Measurements from ENCODE around the gene EXOG. TPM values are rescaled to one million over a fixed set of nuclear protein-coding genes. Genes with fewer than 3 reads are reported as not detected.

The EXOG gene
- total and polyA plus RNA-seq, 10 donors = 3.9 to 20.9 (median 18.1) TPM

- no peak overlapping the region for H3K27ac ChIP-seq
- intact Hi-C loops (cut with DNase I; ENCODE audit: low total_unique reads) = no loop called here
- WGBS, 5 donors = 92 to 98% (median 95%) methylated on average over 6 of the region's 6 CpGs
These were observed 4.9 kb upstream of the EXOG start for GRCh38 chr3:38491215-38491614.

GRCh38 chr3:38493031-38493430 lies 3.1 kb upstream of the EXOG start:
- no peak for TF ChIP-seq POLR2A (IDR thresholded peaks at IDR 0.05)
- TF ChIP-seq CTCF (IDR thresholded peaks at IDR 0.05 in 8 of 11, conservative IDR thresholded peaks at IDR 0.05 in 3 of 11) = no peak
- no peak for TF ChIP-seq POLR2AphosphoS5 (IDR thresholded peaks at IDR 0.05)
- DNase-seq = no peak
- Histone ChIP-seq H3K9me3 (no peaks in the 10 kb centered on the region), H3K27me3 (replicated peaks in 1 of 7) (no peaks in the 10 kb centered on the region), H3K36me3 (peaks cover 0 to 3% (median 0%) of the 10 kb centered on the region in 6 donors), H3K4me3 (no peak overlapping the region), H3K4me1 (peaks cover 6 to 24% (median 12%) of the 10 kb centered on the region in 6 donors), H3K27ac (no peak overlapping the region)
- 67 to 88% (median 76%) methylated on average over 4 of the region's 4 CpGs for WGBS, 5 donors
- intact Hi-C loops (cut with DNase I; ENCODE audit: low total_unique reads) = no loop called here

More at GRCh38 chr3:38491215-38491614, 4.9 kb upstream of the EXOG start:
- DNase-seq = no peak
- H3K27me3 ChIP-seq (replicated peaks in 1 of 7) = no peaks in the 10 kb centered on the region
- peaks cover 0 to 9% (median 4%) of the 10 kb centered on the region in 6 donors for H3K4me1 ChIP-seq
- TF ChIP-seq CTCF (IDR thresholded peaks at IDR 0.05 in 8 of 11, conservative IDR thresholded peaks at IDR 0.05 in 3 of 11) (no peak), POLR2AphosphoS5 (IDR thresholded peaks at IDR 0.05) (no peak), POLR2A (IDR thresholded peaks at IDR 0.05) (no peak)
- H3K9me3 ChIP-seq = no peaks in the 10 kb centered on the region
- no peaks in the 10 kb centered on the region for H3K36me3 ChIP-seq
- H3K4me3 ChIP-seq = no peak overlapping the region

GRCh38 chr3:38497031-38497430 lies 891 bp downstream of the EXOG start:
- intact Hi-C loops (cut with DNase I; ENCODE audit: low total_unique reads) = no loop called here
- TF ChIP-seq CTCF (IDR thresholded peaks at IDR 0.05 in 8 of 11, conservative IDR thresholded peaks at IDR 0.05 in 3 of 11) = no peak
- no peak for TF ChIP-seq POLR2A (IDR thresholded peaks at IDR 0.05)
- no peak for TF ChIP-seq POLR2AphosphoS5 (IDR thresholded peaks at IDR 0.05)
- peak overlapping the region in 7 of 8 donors; percentile 67 to 82 (median 80) for H3K4me3 ChIP-seq
- no peaks in the 10 kb centered on the region for H3K27me3 ChIP-seq (replicated peaks in 1 of 7)
- no peaks in the 10 kb centered on the region for H3K9me3 ChIP-seq
- H3K36me3 ChIP-seq = peaks cover 0 to 37% (median 10%) of the 10 kb centered on the region in 6 donors
- WGBS, 5 donors = 50 to 75% (median 67%) methylated on average over 4 of the region's 4 CpGs
- no peak overlapping the region for H3K27ac ChIP-seq
- no peak for DNase-seq
- H3K4me1 ChIP-seq = peaks cover 6 to 32% (median 12%) of the 10 kb centered on the region in 6 donors

GRCh38 chr3:38500688-38501417 lies 4.7 kb downstream of the EXOG start:
- Histone ChIP-seq H3K9me3 (no peaks in the 10 kb centered on the region), H3K4me3 (no peak overlapping the region), H3K27me3 (replicated peaks in 1 of 7) (no peaks in the 10 kb centered on the region), H3K4me1 (peaks cover 6 to 28% (median 12%) of the 10 kb centered on the region in 6 donors), H3K27ac (no peak overlapping the region), H3K36me3 (peaks cover 0 to 75% (median 38%) of the 10 kb centered on the region in 6 donors)
- TF ChIP-seq POLR2A (IDR thresholded peaks at IDR 0.05) = no peak
- no peak for TF ChIP-seq CTCF (IDR thresholded peaks at IDR 0.05 in 8 of 11, conservative IDR thresholded peaks at IDR 0.05 in 3 of 11)
- TF ChIP-seq POLR2AphosphoS5 (IDR thresholded peaks at IDR 0.05) = no peak
- 84 to 92% (median 91%) methylated on average over 2 of the region's 2 CpGs for WGBS, 5 donors
- no peak for DNase-seq
- intact Hi-C loops (cut with DNase I; ENCODE audit: low total_unique reads) = no loop called here

Data from spleen (tissue), 11 donors.